CD4-positive, alpha-beta T cell (primary cell): ENCODE measurements around the gene RSPO3. TPM values are rescaled to one million over a fixed set of nuclear protein-coding genes. Genes with fewer than 3 reads are reported as not detected.

ENCODE experiments used
- ATAC-seq: fragments of 200-7000 bp; cut with Tn5 transposase; one replicate; pipeline ENCODE4 v1.10.0; 2022; ENCODE audit warnings: mild to moderate bottlenecking; ENCODE audit not compliant: poor library complexity
- CTCF ChIA-PET: fragments of 350-600 bp; sonication (Branson Sonifier 250); formaldehyde crosslinking; loops from one replicate; lab custom pipeline; 2021; ENCODE audit warnings: antibody characterized with exemption, inconsistent platforms; lab: Charles Lee
- POLR2A ChIA-PET: fragments of 350-600 bp; sonication (Branson Sonifier 250); formaldehyde crosslinking; loops from one replicate; lab custom pipeline; 2021; ENCODE audit warnings: antibody characterized with exemption, inconsistent platforms; lab: Charles Lee
- DNase-seq, 14 experiments: peaks; one replicate each; pipeline ENCODE4 v3.0.0-alpha.2; 2013 to 2020; ENCODE audit warnings: mixed read lengths in 2 of 14
- H3K27ac ChIP-seq, 2 donors: one replicate each; pipeline versions ENCODE4 v1.5.1 to v1.7.0; 2013; ENCODE audit warnings: low read length in 2 of 2, low read depth in 1 of 2, mild to moderate bottlenecking in 1 of 2
- H3K27me3 ChIP-seq, 2 experiments: 1 replicate in 1 of 2; 2 replicates in 1 of 2; pipeline versions ENCODE4 v1.6.1 to v1.7.0; 2013; ENCODE audit warnings: low read length in 2 of 2, control low read depth in 1 of 2, mild to moderate bottlenecking in 1 of 2, moderate library complexity in 1 of 2; ENCODE audit not compliant: insufficient read depth in 2 of 2, control insufficient read depth in 1 of 2
- H3K36me3 ChIP-seq: one replicate; pipeline ENCODE4 v1.6.1; 2013; ENCODE audit warnings: low read length, control low read depth; ENCODE audit not compliant: insufficient read depth
- H3K4me1 ChIP-seq: one replicate; pipeline ENCODE4 v1.6.1; 2013; ENCODE audit warnings: low read length, control low read depth; ENCODE audit not compliant: insufficient read depth
- H3K4me3 ChIP-seq: one replicate; pipeline ENCODE4 v1.5.1; 2013; ENCODE audit warnings: mild to moderate bottlenecking, low read length, moderate library complexity
- H3K9me3 ChIP-seq, 2 experiments: 1 replicate in 1 of 2; 2 replicates in 1 of 2; pipeline versions ENCODE4 v1.6.1 to v1.7.0; 2013; ENCODE audit warnings: low read length in 2 of 2, mild to moderate bottlenecking in 2 of 2, control low read depth in 1 of 2, moderate library complexity in 1 of 2; ENCODE audit not compliant: control insufficient read depth in 1 of 2, insufficient read depth in 1 of 2
- H3K27ac Mint-ChIP-seq: one replicate; pipeline ENCODE4 v1.8.0; 2020; ENCODE audit warnings: mixed read lengths
- H3K27me3 Mint-ChIP-seq: one replicate; pipeline ENCODE4 v1.8.0; 2021; ENCODE audit warnings: mixed read lengths
- H3K36me3 Mint-ChIP-seq: one replicate; pipeline ENCODE4 v1.8.0; 2021; ENCODE audit warnings: low read depth, mixed read lengths
- H3K4me1 Mint-ChIP-seq: one replicate; pipeline ENCODE4 v1.8.0; 2021; ENCODE audit warnings: low read depth, mixed read lengths
- H3K4me3 Mint-ChIP-seq: one replicate; pipeline ENCODE4 v1.8.0; 2020; ENCODE audit warnings: mild to moderate bottlenecking, mixed read lengths
- H3K9me3 Mint-ChIP-seq: one replicate; pipeline ENCODE4 v1.8.0; 2020; ENCODE audit warnings: mixed read lengths
- CTCF ChIP-seq: fragments of 200-600 bp; IDR thresholded peaks from one replicate; pipeline ENCODE4 v1.8.0; 2022; ENCODE audit warnings: antibody characterized with exemption, mild to moderate bottlenecking
- intact Hi-C, 2 experiments: fragments of 100-400 bp; cut with DNase I in 1 of 2; cut with micrococcal nuclease in 1 of 2; formaldehyde crosslinking; loops; one replicate each; pipeline versions ENCODE4 v1.15.1 to v1.9.0; 2023 to 2025; cut with DNase I, micrococcal nuclease
- total RNA-seq, 174 experiments: library from RNA in 2 of 174; stranded (reverse) in 2 of 174; gene quantifications; one replicate each; pipeline ENCODE4 v1.2.3 and lab custom pipeline; 2021 to 2026

Gene RSPO3
- total RNA-seq, 2 experiments from 2014 or later, result not detected

GRCh38 chr6:127147534-127147933 is 29.1 kb downstream of the RSPO3 start:
- Mint-ChIP-seq H3K4me3 (no peak overlapping the region), H3K4me1 (no peaks in the 10 kb centered on the region), H3K27me3 (peaks cover 30% of the 10 kb centered on the region), H3K27ac (no peak overlapping the region), H3K9me3 (no peaks in the 10 kb centered on the region), H3K36me3 (no peaks in the 10 kb centered on the region)
- no peaks in the 10 kb centered on the region for H3K9me3 ChIP-seq
- ChIA-PET POLR2A (no interaction called here), CTCF (no interaction called here)
- DNase-seq (no peak), ATAC-seq (no peak)
- no peak overlapping the region for H3K4me3 ChIP-seq
- no peak overlapping the region for H3K27ac ChIP-seq
- no peaks in the 10 kb centered on the region for H3K36me3 ChIP-seq
- TF ChIP-seq CTCF, result no peak
- peaks cover 2 to 10% of the 10 kb centered on the region in 2 experiments for H3K27me3 ChIP-seq
- no peaks in the 10 kb centered on the region for H3K4me1 ChIP-seq
- intact Hi-C loops, result no loop called here

- Mint-ChIP-seq H3K4me3 (no peak overlapping the region), H3K27me3 (peaks cover 36% of the 10 kb centered on the region), H3K27ac (no peak overlapping the region), H3K4me1 (no peaks in the 10 kb centered on the region), H3K9me3 (no peaks in the 10 kb centered on the region), H3K36me3 (no peaks in the 10 kb centered on the region)
- no peaks in the 10 kb centered on the region for H3K36me3 ChIP-seq
- ChIA-PET CTCF (no interaction called here), POLR2A (no interaction called here)
- H3K4me3 ChIP-seq, result no peak overlapping the region
- DNase-seq (no peak), ATAC-seq (no peak)
- no peak overlapping the region for H3K27ac ChIP-seq
- H3K27me3 ChIP-seq, result peaks cover 2 to 14% of the 10 kb centered on the region in 2 experiments
- no peak for TF ChIP-seq CTCF
- intact Hi-C loops, result no loop called here
- H3K4me1 ChIP-seq, result no peaks in the 10 kb centered on the region
- H3K9me3 ChIP-seq, result no peaks in the 10 kb centered on the region
These were observed 30.0 kb downstream of the RSPO3 start for GRCh38 chr6:127148511-127148910.

GRCh38 chr6:127154509-127154908 is 36.0 kb downstream of the RSPO3 start:
- H3K4me3 ChIP-seq, result no peak overlapping the region
- H3K27ac ChIP-seq, result no peak overlapping the region
- intact Hi-C loops, result no loop called here
- Mint-ChIP-seq H3K27ac (no peak overlapping the region), H3K36me3 (no peaks in the 10 kb centered on the region), H3K4me3 (no peak overlapping the region), H3K4me1 (no peaks in the 10 kb centered on the region), H3K27me3 (peaks cover 21% of the 10 kb centered on the region), H3K9me3 (no peaks in the 10 kb centered on the region)
- no peaks in the 10 kb centered on the region for H3K9me3 ChIP-seq
- no peaks in the 10 kb centered on the region for H3K4me1 ChIP-seq
- TF ChIP-seq CTCF, result no peak
- POLR2A ChIA-PET, result no interaction called here
- CTCF ChIA-PET, result no interaction called here
- peaks cover 2 to 4% of the 10 kb centered on the region in 2 experiments for H3K27me3 ChIP-seq
- no peak for ATAC-seq
- H3K36me3 ChIP-seq, result no peaks in the 10 kb centered on the region
- no peak for DNase-seq
